H1 (cell line): ENCODE measurements around the gene NEU2. TPM values are rescaled to one million over a fixed set of nuclear protein-coding genes. Genes with fewer than 3 reads are reported as not detected.

Source experiments
- CTCF ChIA-PET: fragments of 300-600 bp; sonication (Branson Sonifier 250); formaldehyde crosslinking; loops from one replicate; lab custom pipeline; 2021; ENCODE audit not compliant: partially characterized antibody; lab: Charles Lee
- POLR2A ChIA-PET: fragments of 300-600 bp; sonication (Branson Sonifier 250); formaldehyde crosslinking; loops from one replicate; lab custom pipeline; 2021; ENCODE audit warnings: inconsistent platforms; ENCODE audit not compliant: partially characterized antibody; lab: Charles Lee
- DNase-seq, 2 experiments: peaks; one replicate each; pipeline versions ENCODE4 v3.0.0 to v3.0.0-alpha.2; 2010 to 2022; ENCODE audit warnings: low spot score in 2 of 2, low read depth in 1 of 2, mixed read lengths in 1 of 2
- FAIRE-seq: peaks from 2 replicates; lab custom pipeline; 2011; peaks lifted over from hg19 to GRCh38; lab: Jason Lieb, UNC
- H2AFZ ChIP-seq: 2 replicates; pipeline ENCODE4 v1.8.1; 2012; ENCODE audit warnings: low read length, inconsistent platforms
- H2AK5ac ChIP-seq: 2 replicates; pipeline ENCODE4 v1.6.1; 2013; ENCODE audit warnings: low read depth, low read length
- H2BK120ac ChIP-seq: replicated peaks from 2 replicates; pipeline ENCODE3; 2013; ENCODE audit warnings: low read depth, low read length, inconsistent platforms
- H2BK12ac ChIP-seq: 2 replicates; pipeline ENCODE4 v1.6.1; 2013; ENCODE audit warnings: low read depth, low read length
- H2BK15ac ChIP-seq: 2 replicates; pipeline ENCODE4 v1.6.1; 2013; ENCODE audit warnings: low read length
- H2BK20ac ChIP-seq: 2 replicates; pipeline ENCODE4 v1.6.1; 2013; ENCODE audit warnings: low read length
- H2BK5ac ChIP-seq: 2 replicates; pipeline ENCODE4 v1.6.1; 2013; ENCODE audit warnings: low read depth, low read length
- H3K14ac ChIP-seq: 2 replicates; pipeline ENCODE4 v1.6.1; 2013; ENCODE audit warnings: inconsistent platforms; ENCODE audit not compliant: insufficient read length
- H3K18ac ChIP-seq: 2 replicates; pipeline ENCODE4 v1.6.1; 2013; ENCODE audit warnings: low read length; ENCODE audit errors: extremely low read depth
- H3K23ac ChIP-seq: 2 replicates; pipeline ENCODE4 v1.6.1; 2013; ENCODE audit warnings: inconsistent platforms; ENCODE audit not compliant: insufficient read length
- H3K23me2 ChIP-seq: 2 replicates; pipeline ENCODE4 v1.6.1; 2013; ENCODE audit warnings: low read depth, low read length
- H3K27ac ChIP-seq: 2 replicates; pipeline ENCODE4 v1.6.1; 2011; ENCODE audit warnings: low read depth, low read length, inconsistent platforms
- H3K27me3 ChIP-seq, 4 experiments: replicated peaks in 1 of 4; 1 replicate in 1 of 4; 2 replicates in 3 of 4; pipeline versions ENCODE4 v1.6.1 to v1.8.1; 2011 to 2013; ENCODE audit warnings: low read length in 3 of 4, mild to moderate bottlenecking in 3 of 4, inconsistent platforms in 2 of 4, mixed read lengths in 2 of 4, moderate library complexity in 1 of 4; ENCODE audit not compliant: control insufficient read depth in 3 of 4, insufficient read depth in 3 of 4; ENCODE audit errors: extremely low read depth in 1 of 4
- H3K36me3 ChIP-seq, 4 experiments: 2 replicates each; pipeline versions ENCODE4 v1.6.1 to v1.8.1; 2011 to 2013; ENCODE audit warnings: mild to moderate bottlenecking in 4 of 4, low read length in 3 of 4, moderate library complexity in 2 of 4, control low read depth in 1 of 4, inconsistent platforms in 1 of 4; ENCODE audit not compliant: insufficient read depth in 4 of 4, control insufficient read depth in 2 of 4
- H3K4ac ChIP-seq: replicated peaks from 2 replicates; pipeline ENCODE3; 2013; ENCODE audit warnings: low read length, low read depth, mixed read lengths, inconsistent platforms; ENCODE audit not compliant: insufficient read length
- H3K4me1 ChIP-seq, 4 experiments: replicated peaks in 1 of 4; 1 replicate in 1 of 4; 2 replicates in 3 of 4; pipeline versions ENCODE4 v1.6.1 to v1.8.1; 2011 to 2013; ENCODE audit warnings: low read length in 3 of 4, inconsistent platforms in 2 of 4, mixed read lengths in 1 of 4; ENCODE audit not compliant: insufficient read depth in 4 of 4, control insufficient read depth in 3 of 4
- H3K4me2 ChIP-seq, 2 experiments: 2 replicates each; pipeline versions ENCODE4 v1.6.1 to v1.8.1; 2011 to 2013; ENCODE audit warnings: low read depth in 2 of 2, low read length in 2 of 2, control low read depth in 1 of 2, inconsistent platforms in 1 of 2, mild to moderate bottlenecking in 1 of 2; ENCODE audit not compliant: insufficient read depth in 1 of 2
- H3K4me3 ChIP-seq, 4 experiments: fragments of 200-600, 300-600 bp in 1 of 4; sonication (generic), shearing (Covaris generic), sonication (Bioruptor Twin) in 1 of 4; 2 replicates each; pipeline versions ENCODE4 v1.5.1 to v1.8.1; 2011 to 2016; ENCODE audit warnings: low read length in 4 of 4, low read depth in 3 of 4, control low read depth in 2 of 4, inconsistent platforms in 2 of 4, mild to moderate bottlenecking in 2 of 4, mixed read lengths in 1 of 4, moderate library complexity in 1 of 4; ENCODE audit not compliant: insufficient read depth in 2 of 4; ENCODE audit errors: extremely low read depth in 1 of 4
- H3K56ac ChIP-seq: replicated peaks from 2 replicates; pipeline ENCODE3; 2013; ENCODE audit warnings: low read depth, mild to moderate bottlenecking, mixed read lengths, low read length, inconsistent platforms; ENCODE audit not compliant: insufficient read length
- H3K79me1 ChIP-seq: 2 replicates; pipeline ENCODE4 v1.6.1; 2013; ENCODE audit warnings: low read depth, low read length, control low read depth
- H3K79me2 ChIP-seq, 2 experiments: 2 replicates each; pipeline versions ENCODE4 v1.6.1 to v1.8.1; 2012 to 2013; ENCODE audit warnings: low read length in 2 of 2, mild to moderate bottlenecking in 2 of 2, inconsistent platforms in 1 of 2; ENCODE audit not compliant: insufficient read depth in 2 of 2, control insufficient read depth in 1 of 2
- H3K9ac ChIP-seq, 4 experiments: replicated peaks in 1 of 4; 1 replicate in 1 of 4; 2 replicates in 3 of 4; pipeline versions ENCODE4 v1.6.1 to v1.8.1; 2011 to 2013; ENCODE audit warnings: low read depth in 3 of 4, low read length in 3 of 4, control low read depth in 2 of 4, mild to moderate bottlenecking in 2 of 4, moderate library complexity in 2 of 4, inconsistent platforms in 1 of 4; ENCODE audit errors: extremely low read depth in 1 of 4
- H3K9me3 ChIP-seq, 2 experiments: 2 replicates each; pipeline versions ENCODE4 v1.6.1 to v1.8.1; 2012 to 2013; ENCODE audit warnings: mild to moderate bottlenecking in 2 of 2, moderate library complexity in 2 of 2, control low read depth in 1 of 2, inconsistent platforms in 1 of 2, low read depth in 1 of 2, low read length in 1 of 2, mixed read lengths in 1 of 2; ENCODE audit not compliant: insufficient read depth in 2 of 2
- H4K20me1 ChIP-seq, 2 experiments: replicated peaks in 1 of 2; 2 replicates each; pipeline versions ENCODE3 to v1.8.1; 2011 to 2013; ENCODE audit warnings: inconsistent platforms in 2 of 2, low read length in 2 of 2, mild to moderate bottlenecking in 1 of 2; ENCODE audit not compliant: insufficient read depth in 2 of 2, control insufficient read depth in 1 of 2
- H4K5ac ChIP-seq: 2 replicates; pipeline ENCODE4 v1.6.1; 2013; ENCODE audit warnings: low read length, low read depth, mixed read lengths, inconsistent platforms; ENCODE audit not compliant: insufficient read length
- H4K8ac ChIP-seq: 2 replicates; pipeline ENCODE4 v1.8.0; 2013; ENCODE audit warnings: mild to moderate bottlenecking, moderate library complexity, low read length, inconsistent platforms; ENCODE audit not compliant: insufficient read depth; ENCODE audit errors: extremely low read depth
- H4K91ac ChIP-seq: replicated peaks from 2 replicates; pipeline ENCODE3; 2013; ENCODE audit warnings: low read length, mixed read lengths, inconsistent platforms; ENCODE audit not compliant: insufficient read length
- CREB1 ChIP-seq: IDR thresholded peaks from 2 replicates; pipeline ENCODE4 v1.6.1; 2012; ENCODE audit warnings: inconsistent platforms
- EP300 ChIP-seq, 2 experiments: IDR thresholded peaks; 1 replicate in 1 of 2; 2 replicates in 1 of 2; pipeline ENCODE4 v1.6.1; 2011 to 2012; ENCODE audit warnings: low read depth in 2 of 2, low read length in 2 of 2, mild to moderate bottlenecking in 2 of 2, borderline replicate concordance in 1 of 2, inconsistent platforms in 1 of 2, moderate library complexity in 1 of 2
- FOSL1 ChIP-seq: IDR thresholded peaks from 2 replicates; pipeline ENCODE4 v1.6.1; 2011; ENCODE audit warnings: mild to moderate bottlenecking, low read depth, low read length, moderate library complexity; ENCODE audit not compliant: insufficient read depth
- JUN ChIP-seq: IDR thresholded peaks from 2 replicates; pipeline ENCODE4 v1.6.1; 2011; ENCODE audit warnings: low read depth, mild to moderate bottlenecking, improper control_type of control experiment, low read length
- KDM1A ChIP-seq: fragments of 200-600, 300-600 bp; sonication (generic); IDR thresholded peaks from 2 replicates; pipeline ENCODE4 v1.7.1; 2016; ENCODE audit warnings: mild to moderate bottlenecking, low read length, borderline replicate concordance
- MAX ChIP-seq: IDR thresholded peaks from 2 replicates; pipeline ENCODE4 v1.6.1; 2012; ENCODE audit warnings: inconsistent platforms
- RFX5 ChIP-seq: IDR thresholded peaks from 2 replicates; pipeline ENCODE4 v1.6.1; 2011; ENCODE audit warnings: low read depth, low read length, improper control_type of control experiment, borderline replicate concordance
- SAP30 ChIP-seq: fragments of 300-600 bp; sonication (generic); IDR thresholded peaks from 2 replicates; pipeline ENCODE4 v1.7.1; 2012; ENCODE audit warnings: low read length, moderate library complexity, mild to moderate bottlenecking, inconsistent platforms; ENCODE audit not compliant: insufficient read depth, insufficient replicate concordance
- SP1 ChIP-seq: IDR thresholded peaks from 2 replicates; pipeline ENCODE4 v1.6.1; 2011; ENCODE audit warnings: low read depth, low read length
- SP4 ChIP-seq: IDR thresholded peaks from 2 replicates; pipeline ENCODE4 v1.6.1; 2012; ENCODE audit warnings: low read length, inconsistent platforms
- SRF ChIP-seq: IDR thresholded peaks from 2 replicates; pipeline ENCODE4 v1.6.1; 2011; ENCODE audit warnings: mild to moderate bottlenecking, low read depth, low read length, moderate library complexity
- TAF7 ChIP-seq: optimal IDR thresholded peaks from 2 replicates; pipeline ENCODE3; 2011; ENCODE audit warnings: low read depth, mild to moderate bottlenecking, inconsistent platforms, low read length, moderate library complexity, borderline replicate concordance
- WGBS, 2 experiments: shearing (Covaris generic) in 1 of 2; methylation state at CpG; one replicate each; pipeline versions ENCODE4 v1.1.6 to v1.1.7; 2013 to 2015; ENCODE audit warnings: low lambda C conversion rate in 2 of 2, mixed read lengths in 2 of 2, inconsistent platforms in 1 of 2, low coverage in 1 of 2, missing lambda C conversion rate in 1 of 2; ENCODE audit not compliant: insufficient replicate concordance in 2 of 2, insufficient coverage in 1 of 2, insufficient read length in 1 of 2; ENCODE audit errors: extremely low coverage in 1 of 2, missing lambda C conversion rate in 1 of 2; 5-methylcytosine and 5-hydroxymethylcytosine counted together
- polyA plus RNA-seq, 7 experiments: library from polyadenylated mRNA; depleted of rRNA in 3 of 7; stranded (reverse) in 5 of 7; unstranded in 2 of 7; fragments of >200 nt in 5 of 7; fragments of 200-250 nt in 2 of 7; gene quantifications; 1 replicate in 5 of 7; 2 replicates in 1 of 7; 4 replicates in 1 of 7; pipeline versions ENCODE4 v1.2.1 to v1.2.3, GENCODE V29; 2011 to 2013; ENCODE audit warnings: missing spikeins in 2 of 7, mixed read lengths in 2 of 7
- total RNA-seq: library from RNA; stranded (reverse); fragmentation: NEBNext Ultra II Directional; extraction: Animal tissue kit (Norgen Biotek cat#: 25700); gene quantifications from 2 replicates; pipeline ENCODE4 v1.2.1, GENCODE V29; 2021

The NEU2 gene
- total and polyA plus RNA-seq, 2 of the 8 experiments (the other 6 are each of a cell fraction or from before 2014, with no cell fraction given) = 0.12 TPM; not detected in 1

- H3K4me1 ChIP-seq = peaks cover 1 to 13% (median 10%) of the 10 kb centered on the region in 4 experiments
- no peak overlapping the region for H3K18ac ChIP-seq
- DNase-seq (no peak), FAIRE-seq (no peak)
- H3K36me3 ChIP-seq = no peaks in the 10 kb centered on the region
- 94% methylated on average over 20 of the region's 20 CpGs; no CpG with 5 or more reads in 1 of the 2 experiments for WGBS, 2 experiments
- ChIA-PET POLR2A (no interaction called here), CTCF (interaction anchor here (0.5 to 1.9 kb wide), 5 partner anchors 19 to 52 kb away, joined by 3 to 7 read pairs (median 3); partner anchors contain the start of gene INPP5D)
- H3K56ac ChIP-seq = no peak overlapping the region
- no peaks in the 10 kb centered on the region for H3K79me1 ChIP-seq
- H4K20me1 ChIP-seq = no peaks in the 10 kb centered on the region
- no peak overlapping the region for H4K5ac ChIP-seq
- no peak overlapping the region for H3K9ac ChIP-seq
- H4K91ac ChIP-seq = no peak overlapping the region
- no peak overlapping the region for H3K4me2 ChIP-seq
- H4K8ac ChIP-seq = no peak overlapping the region
- H3K27ac ChIP-seq = no peak overlapping the region
- H2AFZ ChIP-seq = no peak overlapping the region
- H3K79me2 ChIP-seq = no peaks in the 10 kb centered on the region
- H3K14ac ChIP-seq = no peak overlapping the region
- no peak overlapping the region for H3K23ac ChIP-seq
- H3K9me3 ChIP-seq = no peaks in the 10 kb centered on the region
- no peak overlapping the region for H2BK20ac ChIP-seq
- H2BK5ac ChIP-seq = no peak overlapping the region
- H2AK5ac ChIP-seq = no peak overlapping the region
- H3K4me3 ChIP-seq = no peak overlapping the region
- H3K4ac ChIP-seq = no peak overlapping the region
- H2BK120ac ChIP-seq = no peak overlapping the region
- H3K23me2 ChIP-seq = no peaks in the 10 kb centered on the region
- H2BK15ac ChIP-seq = no peak overlapping the region
- H3K27me3 ChIP-seq = no peaks in the 10 kb centered on the region
- H2BK12ac ChIP-seq = no peak overlapping the region
- no peak for TF ChIP-seq SRF
- no peak for TF ChIP-seq SP1
- no peak for TF ChIP-seq KDM1A
- no peak for TF ChIP-seq SP4
- TF ChIP-seq FOSL1 = no peak
- TF ChIP-seq RFX5 = no peak
- no peak for TF ChIP-seq MAX
- TF ChIP-seq EP300 (IDR thresholded peaks at IDR 0.05; ENCODE audit: borderline replicate concordance in 1 of 2, low read depth in 2 of 2, low read length in 2 of 2) = no peak
- TF ChIP-seq SAP30 = no peak
- TF ChIP-seq TAF7 = no peak
- TF ChIP-seq JUN = no peak
- no peak for TF ChIP-seq CREB1
These were observed 47.7 kb downstream of the NEU2 start for GRCh38 chr2:233079953-233080835.
